DOHH2 (cell line): ENCODE measurements around the gene CGN.

Source experiments
- H3F3A ChIP-seq: fragments of 200-600 bp; sonication (generic), shearing (Covaris generic); 2 replicates; pipeline ENCODE4 v1.6.0; 2016; ENCODE audit warnings: antibody characterized with exemption, mild to moderate bottlenecking; ENCODE audit not compliant: control insufficient read depth, insufficient read depth
- H3K27ac ChIP-seq: fragments of 200-600 bp; sonication (generic); 2 replicates; pipeline ENCODE4 v1.5.1; 2014; ENCODE audit warnings: low read depth, mild to moderate bottlenecking, low read length, moderate library complexity
- H3K27me3 ChIP-seq: fragments of 200-600 bp; sonication (generic); 2 replicates; pipeline ENCODE4 v1.6.1; 2014; ENCODE audit warnings: mild to moderate bottlenecking, low read length, mixed read lengths; ENCODE audit not compliant: control insufficient read depth
- H3K36me3 ChIP-seq: fragments of 200-600 bp; sonication (generic); 2 replicates; pipeline ENCODE4 v1.6.1; 2014; ENCODE audit warnings: mild to moderate bottlenecking, low read length, moderate library complexity, mixed read lengths; ENCODE audit not compliant: control insufficient read depth
- H3K4me1 ChIP-seq: fragments of 200-600 bp; sonication (generic); 2 replicates; pipeline ENCODE4 v1.6.1; 2014; ENCODE audit warnings: mild to moderate bottlenecking, low read length, mixed read lengths; ENCODE audit not compliant: control insufficient read depth
- H3K4me2 ChIP-seq: fragments of 200-600 bp; sonication (generic); 2 replicates; pipeline ENCODE4 v1.6.0; 2014; ENCODE audit warnings: mild to moderate bottlenecking, low read length, moderate library complexity
- H3K4me3 ChIP-seq: fragments of 200-600 bp; sonication (generic); 2 replicates; pipeline ENCODE4 v1.5.1; 2014; ENCODE audit warnings: mild to moderate bottlenecking, low read length, mixed read lengths
- H3K79me2 ChIP-seq: fragments of 200-600 bp; sonication (generic); 2 replicates; pipeline ENCODE4 v1.6.1; 2014; ENCODE audit warnings: mild to moderate bottlenecking, low read length, mixed read lengths; ENCODE audit not compliant: control insufficient read depth
- H3K9me2 ChIP-seq: fragments of 200-600 bp; sonication (generic); replicated peaks from 2 replicates; pipeline ENCODE4 v1.6.1; 2014; ENCODE audit warnings: mild to moderate bottlenecking, low read length, mixed read lengths; ENCODE audit not compliant: control insufficient read depth
- H3K9me3 ChIP-seq: fragments of 200-600 bp; sonication (generic); 2 replicates; pipeline ENCODE4 v1.6.1; 2014; ENCODE audit warnings: antibody characterized with exemption, low read length, mixed read lengths; ENCODE audit not compliant: control insufficient read depth, insufficient read depth
- H4K20me1 ChIP-seq: fragments of 200-600 bp; sonication (generic); 2 replicates; pipeline ENCODE4 v1.6.0; 2014; ENCODE audit warnings: low read depth, mild to moderate bottlenecking, antibody characterized with exemption, low read length, moderate library complexity; ENCODE audit not compliant: control insufficient read depth, insufficient read depth
- EZH2phosphoT487 ChIP-seq: fragments of 200-600 bp; sonication (generic); IDR thresholded peaks from 2 replicates; pipeline ENCODE4 v1.6.1; 2017; ENCODE audit warnings: borderline replicate concordance, mild to moderate bottlenecking, antibody characterized with exemption, low read length, moderate library complexity, mixed read lengths
- TF ChIP-seq, protein P1 (sequence below): fragments of 200-600 bp; sonication (generic); IDR thresholded peaks from one replicate; pipeline ENCODE4 v1.5.1; 2014; ENCODE audit warnings: antibody characterized with exemption, mild to moderate bottlenecking, low read depth, low read length; ENCODE audit not compliant: poor library complexity, severe bottlenecking

CGN gene

DNA sequence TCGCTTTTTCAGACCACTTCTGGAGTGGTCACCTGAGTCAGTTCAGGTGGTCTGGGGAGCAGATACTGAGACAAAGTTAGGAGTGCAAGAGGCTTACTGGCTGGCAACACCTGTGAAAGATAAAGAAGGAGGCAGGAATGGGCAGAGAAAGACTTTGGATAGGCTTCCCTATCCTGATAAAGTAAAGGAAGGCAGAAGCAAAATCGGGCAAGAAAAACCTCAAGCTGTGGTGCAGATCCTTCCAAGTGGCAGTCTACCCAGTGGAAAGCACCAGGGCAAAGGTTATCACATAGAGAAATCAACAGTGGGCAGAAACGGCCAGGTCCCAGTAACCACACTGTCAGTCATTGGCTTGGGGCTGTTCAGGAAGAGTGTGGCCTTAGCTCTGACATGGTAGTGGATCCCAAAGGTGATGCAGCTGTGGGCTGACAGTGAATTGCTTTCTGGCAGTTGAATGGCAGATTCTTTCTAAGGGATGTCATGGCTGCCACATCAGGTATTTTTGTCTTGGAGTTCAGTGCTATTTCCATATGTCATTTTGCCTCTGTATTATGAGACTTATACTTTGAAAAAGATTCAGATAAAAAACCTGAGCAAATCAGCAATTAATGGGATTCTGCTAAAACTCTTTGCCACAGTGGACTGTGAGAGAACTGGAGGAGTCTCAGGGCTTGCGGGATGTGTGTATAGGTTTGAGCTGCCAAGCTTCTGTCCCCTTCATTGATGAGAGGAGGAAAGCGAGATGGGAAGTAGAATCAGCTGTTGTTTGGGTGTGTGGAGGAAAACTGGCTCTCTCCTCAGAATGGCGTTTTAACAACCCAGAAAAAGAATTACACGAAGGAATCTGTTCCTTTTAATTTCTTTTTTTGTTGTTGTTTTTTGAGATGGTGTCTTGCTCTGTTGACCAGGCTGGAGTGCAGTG, 8.1 kb upstream of the CGN start:
- Histone ChIP-seq H3K4me2 (no peak overlapping the region), H4K20me1 (no peaks in the 10 kb centered on the region), H3K4me1 (no peaks in the 10 kb centered on the region), H3K36me3 (no peaks in the 10 kb centered on the region), H3K79me2 (no peaks in the 10 kb centered on the region), H3K27me3 (peaks cover 17% of the 10 kb centered on the region), H3K9me2 (no peaks in the 10 kb centered on the region), H3F3A (no peaks in the 10 kb centered on the region), H3K27ac (no peak overlapping the region), H3K4me3 (no peak overlapping the region), H3K9me3 (no peaks in the 10 kb centered on the region)
- TF ChIP-seq EZH2phosphoT487 = no peak
- TF ChIP-seq, protein P1, sequence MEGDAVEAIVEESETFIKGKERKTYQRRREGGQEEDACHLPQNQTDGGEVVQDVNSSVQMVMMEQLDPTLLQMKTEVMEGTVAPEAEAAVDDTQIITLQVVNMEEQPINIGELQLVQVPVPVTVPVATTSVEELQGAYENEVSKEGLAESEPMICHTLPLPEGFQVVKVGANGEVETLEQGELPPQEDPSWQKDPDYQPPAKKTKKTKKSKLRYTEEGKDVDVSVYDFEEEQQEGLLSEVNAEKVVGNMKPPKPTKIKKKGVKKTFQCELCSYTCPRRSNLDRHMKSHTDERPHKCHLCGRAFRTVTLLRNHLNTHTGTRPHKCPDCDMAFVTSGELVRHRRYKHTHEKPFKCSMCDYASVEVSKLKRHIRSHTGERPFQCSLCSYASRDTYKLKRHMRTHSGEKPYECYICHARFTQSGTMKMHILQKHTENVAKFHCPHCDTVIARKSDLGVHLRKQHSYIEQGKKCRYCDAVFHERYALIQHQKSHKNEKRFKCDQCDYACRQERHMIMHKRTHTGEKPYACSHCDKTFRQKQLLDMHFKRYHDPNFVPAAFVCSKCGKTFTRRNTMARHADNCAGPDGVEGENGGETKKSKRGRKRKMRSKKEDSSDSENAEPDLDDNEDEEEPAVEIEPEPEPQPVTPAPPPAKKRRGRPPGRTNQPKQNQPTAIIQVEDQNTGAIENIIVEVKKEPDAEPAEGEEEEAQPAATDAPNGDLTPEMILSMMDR = no peak

DNA sequence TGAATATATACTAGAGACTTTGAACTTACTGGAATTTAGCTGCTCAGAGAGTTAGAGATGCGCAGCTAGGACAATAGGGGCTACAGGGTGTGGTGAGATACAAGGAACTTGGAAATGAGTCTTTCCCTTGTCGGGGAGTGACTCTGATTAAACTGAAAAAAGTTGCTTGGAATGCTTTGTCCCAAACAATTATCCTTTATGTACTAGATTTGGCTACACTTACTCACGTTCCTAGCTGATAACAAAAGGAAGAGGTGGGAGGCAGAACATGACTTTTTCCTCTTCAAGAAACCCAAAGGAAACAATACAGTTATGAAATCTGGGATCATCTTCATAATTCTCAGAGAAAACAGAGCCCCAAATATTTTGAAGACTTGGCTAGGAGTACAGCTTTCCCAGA, 6.9 kb upstream of the CGN start:
- H3K27ac ChIP-seq = no peak overlapping the region
- H4K20me1 ChIP-seq = no peaks in the 10 kb centered on the region
- peaks cover 17% of the 10 kb centered on the region for H3K27me3 ChIP-seq
- TF ChIP-seq EZH2phosphoT487 = no peak
- TF ChIP-seq, protein P1 = no peak
- no peaks in the 10 kb centered on the region for H3K4me1 ChIP-seq
- H3K4me2 ChIP-seq = no peak overlapping the region
- H3K79me2 ChIP-seq = no peaks in the 10 kb centered on the region
- no peaks in the 10 kb centered on the region for H3F3A ChIP-seq
- no peaks in the 10 kb centered on the region for H3K9me3 ChIP-seq
- H3K4me3 ChIP-seq = no peak overlapping the region
- H3K36me3 ChIP-seq = no peaks in the 10 kb centered on the region
- no peaks in the 10 kb centered on the region for H3K9me2 ChIP-seq

DNA sequence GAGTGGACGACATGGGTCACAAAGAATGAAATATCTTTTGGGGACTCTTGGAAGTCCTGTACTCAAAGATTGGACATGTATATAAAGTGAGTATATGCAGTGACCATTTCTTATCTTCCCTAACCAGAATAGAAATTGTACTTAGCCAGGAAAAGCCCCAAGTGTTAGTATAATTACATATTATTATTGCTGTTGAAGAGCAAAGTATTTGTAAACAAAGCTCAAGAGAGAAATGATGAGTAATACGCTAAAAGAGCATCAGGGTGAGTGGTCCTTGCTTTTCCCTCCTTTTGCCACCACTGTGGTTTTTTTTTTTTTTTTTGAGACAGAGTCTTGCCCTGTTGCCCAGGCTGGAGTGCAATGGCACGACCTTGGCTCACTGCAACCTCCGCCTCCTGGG, 6.4 kb upstream of the CGN start:
- TF ChIP-seq, protein P1 = no peak
- TF ChIP-seq EZH2phosphoT487 = no peak
- Histone ChIP-seq H4K20me1 (no peaks in the 10 kb centered on the region), H3K9me3 (no peaks in the 10 kb centered on the region), H3K27ac (no peak overlapping the region), H3K9me2 (no peaks in the 10 kb centered on the region), H3K4me1 (no peaks in the 10 kb centered on the region), H3K4me2 (no peak overlapping the region), H3K36me3 (no peaks in the 10 kb centered on the region), H3K4me3 (no peak overlapping the region), H3K27me3 (peaks cover 17% of the 10 kb centered on the region), H3F3A (no peaks in the 10 kb centered on the region), H3K79me2 (no peaks in the 10 kb centered on the region)
